Epithelial cell of prostate (primary cell): ENCODE results near the gene SLC22A17.
A peak's percentile ranks its signal among the peaks of the same experiment; 100 is the strongest.
"Not testable (repeated sequence)": the region's sequence is repeated elsewhere in the genome, so short reads cannot be mapped to it uniquely, and the experiment has no call there.

Experiments used
- DNase-seq: peaks from one replicate; pipeline ENCODE4 v3.0.0-alpha.2; 2011; ENCODE audit warnings: low read depth, low spot score
- H3K27ac ChIP-seq: fragments of 450-650 bp; 2 replicates; pipeline ENCODE4 v1.5.1; 2017; ENCODE audit warnings: mild to moderate bottlenecking

SLC22A17 gene

DNA sequence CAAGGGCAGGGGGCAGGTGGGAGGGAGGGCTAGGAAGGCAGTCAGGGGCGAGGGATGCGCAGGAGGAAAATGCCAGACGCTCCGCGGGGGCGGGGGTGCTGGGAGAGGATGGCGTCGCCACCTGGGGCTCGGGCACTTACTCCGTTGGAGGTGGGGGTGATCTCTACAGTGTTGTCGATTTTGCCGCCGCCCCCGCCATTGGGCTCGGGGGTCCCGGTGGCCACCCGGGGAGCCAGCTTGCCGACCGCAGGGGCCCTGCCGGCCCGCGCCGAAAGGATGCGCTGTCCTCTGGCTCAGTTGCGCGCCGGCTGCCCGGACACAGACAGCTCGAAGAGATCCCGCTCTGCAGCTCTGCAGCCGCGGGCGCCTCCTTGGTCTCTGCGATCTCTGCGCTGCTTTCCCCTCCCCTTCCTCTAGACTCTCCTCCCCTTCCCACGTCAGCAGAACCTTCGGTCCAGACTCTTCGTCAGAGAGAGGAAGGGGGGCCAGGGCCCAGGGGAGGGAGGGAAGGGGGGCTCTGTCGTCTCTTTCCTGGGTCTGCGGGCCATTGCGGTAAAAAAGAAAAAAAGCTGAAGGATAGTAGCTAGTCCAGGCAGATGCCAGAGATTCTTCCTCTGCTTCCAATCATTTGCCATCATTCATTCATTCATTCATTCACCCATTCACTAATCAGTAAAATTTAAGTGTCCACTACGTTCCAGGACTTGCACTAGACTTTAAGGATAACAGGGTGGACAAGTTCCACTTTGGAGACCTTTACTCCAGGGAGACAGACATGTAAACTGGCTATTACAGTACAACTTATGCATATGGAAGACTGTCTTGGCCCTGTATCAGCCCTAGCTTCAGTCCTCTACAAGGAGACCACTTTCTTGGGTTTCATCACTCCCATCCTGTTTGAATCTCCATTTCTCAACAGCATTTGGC, at the start of gene SLC22A17:
Gene SLC22A17 (minus strand): TSS at position 382 of the 927 bp plus-strand sequence.
- peak; percentile 31 for DNase-seq
- H3K27ac ChIP-seq, result no peak within 1 kb of the TSS

GRCh38 chr14:23401291-23401690, 48.6 kb upstream of the SLC22A17 start:
- H3K27ac ChIP-seq, result no peak overlapping the region
- DNase-seq, result no peak

GRCh38 chr14:23400496-23401149, 47.9 kb upstream of the SLC22A17 start:
- not testable (repeated sequence) for H3K27ac ChIP-seq, DNase-seq

- no peak for DNase-seq
Measured at GRCh38 chr14:23399591-23399990, 46.9 kb upstream of the SLC22A17 start.

DNA sequence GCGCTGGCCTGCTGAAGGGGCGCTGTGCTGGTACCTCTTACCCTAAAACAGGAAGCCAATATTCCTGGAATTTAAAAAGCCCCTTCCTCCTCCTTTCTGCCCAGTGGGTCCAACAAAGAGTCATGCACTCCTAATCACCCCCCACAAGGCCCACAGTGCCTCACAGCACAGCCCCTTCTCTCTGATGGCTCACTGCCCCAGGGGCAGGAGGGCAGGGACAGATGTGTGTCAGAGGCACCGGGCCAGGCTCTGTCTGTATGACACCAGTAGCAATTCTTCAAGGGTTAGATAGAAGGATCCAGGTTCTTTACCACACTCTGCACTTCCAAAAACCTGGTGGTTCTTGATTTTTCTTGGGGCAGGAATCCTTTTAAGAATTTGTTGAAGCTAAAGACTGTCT, 46.4 kb upstream of the SLC22A17 start:
- DNase-seq, result no peak

More at GRCh38 chr14:23399591-23399990, 46.9 kb upstream of the SLC22A17 start:
- H3K27ac ChIP-seq, result no peak overlapping the region

DNA sequence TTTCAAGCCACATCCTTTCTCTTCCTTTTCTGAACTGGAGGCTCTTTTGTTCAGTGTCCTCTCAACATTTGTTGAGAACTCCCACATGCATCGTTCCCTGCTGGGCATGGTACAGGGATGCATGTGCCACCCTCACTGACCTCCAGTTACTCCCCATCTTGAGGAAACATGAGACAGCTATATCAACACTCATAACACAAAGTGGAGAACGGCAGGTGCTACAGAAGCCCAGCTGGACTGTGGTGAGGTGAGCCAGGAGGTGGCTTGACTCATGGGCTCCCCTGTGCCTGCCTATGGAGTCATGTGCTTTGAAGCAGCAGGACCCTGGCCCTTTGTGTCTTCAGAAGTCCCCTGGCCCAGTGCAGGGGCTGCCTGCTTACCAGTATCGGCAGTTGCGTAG, 45.7 kb upstream of the SLC22A17 start:
- DNase-seq, result no peak
- H3K27ac ChIP-seq, result no peak overlapping the region

More for the DNA sequence above, 46.4 kb upstream of the SLC22A17 start:
- H3K27ac ChIP-seq, result no peak overlapping the region

- no peak for DNase-seq
- no peak overlapping the region for H3K27ac ChIP-seq
Measured at GRCh38 chr14:23396781-23397407, 44.2 kb upstream of the SLC22A17 start.

- no peak for DNase-seq
- no peak overlapping the region for H3K27ac ChIP-seq
Measured at GRCh38 chr14:23396126-23396525, 43.4 kb upstream of the SLC22A17 start.

GRCh38 chr14:23392613-23393012, 39.9 kb upstream of the SLC22A17 start:
- no peak for DNase-seq
- no peak overlapping the region for H3K27ac ChIP-seq

DNA sequence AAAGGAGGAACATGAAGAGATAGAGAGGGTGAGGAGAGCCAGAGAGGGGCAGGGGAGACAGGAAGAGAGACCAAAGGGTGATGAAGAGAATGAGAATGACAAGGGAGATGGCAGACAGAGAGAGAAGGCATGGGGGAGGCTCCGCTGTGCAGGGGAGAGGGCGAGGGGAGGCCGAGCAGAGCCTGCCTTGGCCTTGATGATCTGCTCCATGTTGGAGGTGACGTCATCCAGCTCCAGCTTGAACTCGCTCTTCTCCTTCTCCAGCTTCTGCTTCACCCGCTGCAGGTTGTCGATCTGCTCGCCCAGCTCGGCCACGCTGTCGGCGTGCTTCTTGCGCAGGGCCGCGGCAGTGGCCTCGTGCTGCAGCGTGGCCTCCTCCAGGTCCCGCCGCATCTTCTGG, 37.2 kb upstream of the SLC22A17 start:
- not testable (repeated sequence) for H3K27ac ChIP-seq, DNase-seq

DNA sequence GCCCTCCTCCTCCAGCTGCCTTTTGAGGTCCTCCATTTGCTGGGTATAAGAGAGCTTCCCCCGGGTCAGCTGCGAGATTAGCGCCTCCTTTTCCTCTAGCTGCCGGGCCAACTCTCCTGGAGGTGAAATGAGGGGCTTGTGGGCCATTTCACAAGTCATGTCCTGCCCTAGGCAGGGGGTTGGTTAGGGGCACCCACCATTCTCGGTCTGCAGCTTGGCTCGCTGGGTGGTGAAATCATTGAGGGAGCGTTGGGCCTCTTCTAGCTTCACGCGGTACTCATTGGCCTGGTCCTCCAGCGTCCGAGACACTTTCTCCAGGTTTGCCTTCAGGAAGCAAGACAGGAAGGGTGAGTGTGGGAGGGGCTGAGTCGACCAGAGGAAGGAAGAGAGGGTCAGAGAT, 36.7 kb upstream of the SLC22A17 start:
- H3K27ac ChIP-seq, result no peak overlapping the region
- no peak for DNase-seq

DNA sequence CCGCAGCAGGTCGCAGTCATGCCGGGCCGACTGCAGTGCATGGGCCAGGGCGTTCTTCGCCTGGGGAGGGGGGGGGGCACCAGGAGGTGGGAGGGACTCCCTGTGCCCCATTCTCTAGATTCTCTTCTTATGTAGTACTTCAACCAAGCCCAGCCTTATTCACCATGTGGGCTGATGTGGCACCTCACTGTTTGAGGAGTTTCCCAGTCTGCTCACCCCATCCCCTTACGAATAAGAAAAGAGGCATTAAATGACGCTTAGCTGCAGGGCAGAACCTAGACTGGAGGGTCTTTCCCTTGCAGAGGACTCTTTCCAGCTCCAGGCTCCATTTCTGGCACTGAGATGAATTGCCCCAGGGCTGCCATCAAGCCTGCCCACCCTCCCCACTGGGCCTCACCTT, 36.3 kb upstream of the SLC22A17 start:
- no peak overlapping the region for H3K27ac ChIP-seq
- DNase-seq, result no peak

DNA sequence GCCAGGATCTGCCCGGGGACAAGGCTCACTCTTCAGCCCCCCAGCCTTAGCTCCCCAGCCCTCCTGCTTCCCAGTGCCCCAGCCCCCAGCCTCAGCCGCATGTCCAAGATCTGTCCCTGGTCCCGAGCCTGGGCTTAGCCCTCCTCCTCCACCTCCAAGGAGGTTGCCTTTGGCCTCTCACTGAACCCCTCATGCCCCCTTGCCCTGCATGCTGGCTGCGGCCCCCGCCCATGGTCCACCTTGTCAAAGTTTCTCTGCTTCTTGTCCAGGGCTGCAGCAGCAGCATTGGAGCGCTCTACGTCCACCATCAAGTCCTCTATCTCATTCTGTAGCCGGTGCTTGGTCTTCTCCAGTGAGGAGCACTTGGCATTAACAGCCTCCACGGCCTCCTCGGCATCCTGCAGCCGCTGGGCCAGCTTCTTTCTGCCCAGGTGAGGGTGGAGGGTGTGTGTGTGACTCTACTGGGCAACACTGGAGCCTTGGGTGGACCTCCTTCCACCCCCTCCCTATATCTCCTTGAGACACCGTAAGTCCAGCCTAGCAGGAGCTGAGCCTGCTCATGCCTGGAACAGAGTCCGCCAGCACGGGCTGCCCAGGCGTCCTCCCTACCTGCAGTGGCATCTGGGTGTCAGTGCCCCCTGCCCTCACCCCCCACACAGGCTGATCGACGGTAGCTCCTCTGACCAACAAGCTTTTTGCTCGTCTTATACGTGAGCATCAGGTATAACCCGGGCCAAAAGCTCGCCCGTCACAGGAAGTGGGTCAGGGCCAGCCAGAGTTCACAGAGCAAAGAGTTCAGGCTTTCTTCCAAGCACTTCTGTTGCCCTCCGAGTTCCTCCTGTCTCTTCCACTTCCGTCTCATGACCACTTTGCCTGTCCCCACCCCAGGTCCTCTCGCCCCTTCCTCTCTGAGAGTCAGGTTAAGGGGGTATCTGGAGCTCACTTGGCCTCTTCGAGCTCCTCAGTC, 35.5 kb upstream of the SLC22A17 start:
- no peak overlapping the region for H3K27ac ChIP-seq
- no peak for DNase-seq

DNA sequence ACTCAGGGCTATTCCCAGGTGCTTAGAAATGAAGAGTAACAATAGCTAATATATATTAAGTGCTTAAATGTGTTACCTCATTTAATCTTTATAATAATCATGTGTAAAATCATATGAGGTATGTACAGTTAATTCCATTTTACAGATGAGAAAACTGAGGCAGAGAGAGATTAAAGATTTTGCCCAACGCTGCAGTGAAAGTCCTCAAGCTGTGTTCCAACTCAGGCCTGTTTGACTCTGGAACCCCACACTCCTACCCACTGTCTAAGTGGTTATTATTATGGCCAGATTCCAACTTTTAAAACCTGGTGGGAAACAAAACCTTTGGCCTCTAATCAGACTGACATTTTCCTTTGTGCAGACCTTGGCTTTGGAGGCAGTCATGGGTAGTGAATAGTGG, 34.3 kb upstream of the SLC22A17 start:
- no peak for DNase-seq

DNA sequence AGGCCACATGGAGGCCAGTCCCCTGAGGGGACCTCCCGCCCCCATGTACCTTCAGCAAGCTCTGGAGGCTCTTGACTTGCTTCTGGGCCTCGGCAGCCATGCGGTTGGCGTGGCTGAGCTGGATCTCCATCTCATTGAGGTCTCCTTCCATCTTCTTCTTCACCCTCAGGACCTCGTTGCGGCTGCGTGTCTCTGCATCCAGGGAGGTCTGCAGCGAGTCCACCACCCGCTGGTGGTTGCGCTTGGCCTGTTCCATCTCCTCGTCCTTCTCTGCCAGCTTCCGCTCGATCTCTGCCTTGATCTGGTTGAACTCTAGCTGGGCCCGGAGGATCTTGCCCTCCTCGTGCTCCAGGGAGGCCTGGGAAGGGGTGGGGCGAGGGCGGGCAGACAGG, 33.6 kb upstream of the SLC22A17 start:
- DNase-seq, H3K27ac ChIP-seq: not testable (repeated sequence)

More for the DNA sequence above, 34.3 kb upstream of the SLC22A17 start:
- no peak overlapping the region for H3K27ac ChIP-seq

DNA sequence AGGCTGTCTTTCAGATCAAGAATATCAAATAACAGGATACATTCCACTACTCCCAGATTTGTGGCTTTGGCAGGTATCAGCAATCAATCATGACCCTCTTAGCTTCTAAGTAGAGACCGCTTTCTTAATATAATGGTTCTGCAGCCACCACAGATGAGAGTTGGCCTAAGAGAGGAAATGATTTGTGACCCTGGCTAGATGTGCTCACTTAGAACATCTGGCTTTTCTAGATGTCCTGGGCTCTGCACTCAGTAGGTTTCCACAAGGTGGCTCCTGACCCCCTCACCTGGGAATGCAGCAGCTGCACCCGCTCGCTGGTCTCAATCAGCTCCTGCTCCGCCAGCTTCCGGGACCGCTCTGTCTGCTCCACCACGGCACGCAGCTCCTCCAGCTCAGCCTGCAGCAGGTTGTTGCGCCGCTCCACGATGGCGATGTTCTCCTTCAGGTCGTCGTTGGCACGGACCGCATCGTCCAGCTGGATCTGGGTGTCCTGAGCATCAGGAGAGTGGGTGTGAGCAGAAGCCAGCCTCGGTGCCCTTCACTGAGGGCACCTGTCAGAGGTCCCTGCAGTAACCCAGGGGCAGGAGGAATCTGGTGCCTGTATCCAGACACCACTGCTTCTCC, 33.1 kb upstream of the SLC22A17 start:
- no peak overlapping the region for H3K27ac ChIP-seq
- no peak for DNase-seq

GRCh38 chr14:23385244-23385641, 32.6 kb upstream of the SLC22A17 start:
- no peak for DNase-seq
- no peak overlapping the region for H3K27ac ChIP-seq

- DNase-seq, result no peak
- no peak overlapping the region for H3K27ac ChIP-seq
Measured at GRCh38 chr14:23384364-23385080, 31.8 kb upstream of the SLC22A17 start.
